NB4 (cell line): Measurements from ENCODE around the gene DHPS.

ENCODE experiments used
- DNase-seq: peaks from one replicate; pipeline ENCODE4 v3.0.0; 2010; ENCODE audit warnings: low read depth
- H3K4me3 ChIP-seq: one replicate; pipeline ENCODE4 v1.5.1; 2011; ENCODE audit warnings: mild to moderate bottlenecking, low read depth, low read length, moderate library complexity
- MYC ChIP-seq: IDR thresholded peaks from 2 replicates; pipeline ENCODE4 v1.6.1; 2011; ENCODE audit warnings: low read depth, low read length
- POLR2A ChIP-seq: IDR thresholded peaks from 2 replicates; pipeline ENCODE4 v1.6.1; 2011; ENCODE audit warnings: mild to moderate bottlenecking; ENCODE audit not compliant: insufficient read length; ENCODE audit errors: extremely low read depth
- TF ChIP-seq, protein P1 (sequence below): IDR thresholded peaks from one replicate; pipeline ENCODE4 v1.5.1; 2012; ENCODE audit warnings: low read depth, low read length
- TF ChIP-seq, protein P2 (sequence below): IDR thresholded peaks from 2 replicates; pipeline ENCODE4 v1.6.1; 2011; ENCODE audit warnings: low read depth, low read length

The DHPS gene

DNA sequence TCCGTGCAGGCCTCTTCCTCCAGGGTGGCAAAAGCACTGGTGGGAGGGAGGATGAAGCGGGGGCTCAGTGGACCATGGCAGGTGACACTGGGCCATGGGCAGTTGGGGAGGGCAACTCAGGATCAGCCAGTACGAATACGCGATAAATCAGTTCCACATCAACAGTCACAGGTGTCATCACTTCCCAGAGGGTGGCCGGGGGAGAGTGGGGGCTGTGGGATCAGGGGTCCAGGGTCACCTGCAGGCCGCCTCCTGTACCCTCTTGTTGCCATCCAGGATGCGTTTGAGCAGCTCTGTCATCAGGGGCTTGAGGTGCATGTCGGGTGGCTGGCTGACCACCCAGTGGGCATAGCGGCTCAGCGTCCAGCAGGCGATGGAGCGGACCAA is 24.6 kb upstream of the DHPS start:
- TF ChIP-seq MYC = no peak
- no peak for TF ChIP-seq POLR2A
- TF ChIP-seq, protein P1, sequence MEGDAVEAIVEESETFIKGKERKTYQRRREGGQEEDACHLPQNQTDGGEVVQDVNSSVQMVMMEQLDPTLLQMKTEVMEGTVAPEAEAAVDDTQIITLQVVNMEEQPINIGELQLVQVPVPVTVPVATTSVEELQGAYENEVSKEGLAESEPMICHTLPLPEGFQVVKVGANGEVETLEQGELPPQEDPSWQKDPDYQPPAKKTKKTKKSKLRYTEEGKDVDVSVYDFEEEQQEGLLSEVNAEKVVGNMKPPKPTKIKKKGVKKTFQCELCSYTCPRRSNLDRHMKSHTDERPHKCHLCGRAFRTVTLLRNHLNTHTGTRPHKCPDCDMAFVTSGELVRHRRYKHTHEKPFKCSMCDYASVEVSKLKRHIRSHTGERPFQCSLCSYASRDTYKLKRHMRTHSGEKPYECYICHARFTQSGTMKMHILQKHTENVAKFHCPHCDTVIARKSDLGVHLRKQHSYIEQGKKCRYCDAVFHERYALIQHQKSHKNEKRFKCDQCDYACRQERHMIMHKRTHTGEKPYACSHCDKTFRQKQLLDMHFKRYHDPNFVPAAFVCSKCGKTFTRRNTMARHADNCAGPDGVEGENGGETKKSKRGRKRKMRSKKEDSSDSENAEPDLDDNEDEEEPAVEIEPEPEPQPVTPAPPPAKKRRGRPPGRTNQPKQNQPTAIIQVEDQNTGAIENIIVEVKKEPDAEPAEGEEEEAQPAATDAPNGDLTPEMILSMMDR = no peak
- TF ChIP-seq, protein P2, sequence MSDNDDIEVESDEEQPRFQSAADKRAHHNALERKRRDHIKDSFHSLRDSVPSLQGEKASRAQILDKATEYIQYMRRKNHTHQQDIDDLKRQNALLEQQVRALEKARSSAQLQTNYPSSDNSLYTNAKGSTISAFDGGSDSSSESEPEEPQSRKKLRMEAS = no peak
- no peak for DNase-seq

DNA sequence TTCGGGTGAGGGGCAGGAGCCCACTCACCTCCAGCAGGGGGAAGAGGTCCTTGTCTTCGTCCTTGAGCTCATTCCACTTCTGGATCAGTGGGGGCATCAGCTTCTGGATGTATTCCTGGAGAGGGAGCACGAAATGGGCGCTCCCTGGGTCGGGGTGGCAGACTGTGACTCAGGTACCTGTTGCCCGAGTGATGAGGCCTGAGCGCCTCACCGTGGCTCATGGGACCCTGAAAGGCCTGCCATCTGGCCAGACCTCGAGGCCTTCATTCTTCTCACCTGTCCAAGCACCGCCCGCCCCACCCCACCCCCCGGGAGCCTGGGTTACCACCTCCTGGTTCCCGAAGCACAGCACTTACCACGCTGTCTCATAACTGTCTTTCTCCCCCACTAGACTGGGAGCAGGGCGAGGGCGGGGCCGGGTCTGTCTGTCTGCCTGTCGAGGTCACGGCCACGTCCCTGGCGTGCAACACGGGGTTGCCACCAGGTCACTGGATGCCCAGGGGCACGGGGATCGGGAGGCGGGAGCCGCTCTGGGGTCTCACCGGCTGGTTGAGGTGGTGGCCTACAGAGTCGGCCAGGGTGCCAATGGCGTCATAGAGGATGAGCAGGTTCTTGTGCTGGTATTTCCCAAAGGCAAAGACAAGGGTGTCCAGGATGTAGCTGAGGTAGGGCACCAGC is 24.1 kb upstream of the DHPS start:
- H3K4me3 ChIP-seq = no peak overlapping the region
- TF ChIP-seq, protein P1 = no peak
- TF ChIP-seq MYC (no peak), POLR2A (no peak)
- TF ChIP-seq, protein P2 = no peak
- no peak for DNase-seq

More for the DNA sequence above, 24.6 kb upstream of the DHPS start:
- H3K4me3 ChIP-seq = no peak overlapping the region

DNA sequence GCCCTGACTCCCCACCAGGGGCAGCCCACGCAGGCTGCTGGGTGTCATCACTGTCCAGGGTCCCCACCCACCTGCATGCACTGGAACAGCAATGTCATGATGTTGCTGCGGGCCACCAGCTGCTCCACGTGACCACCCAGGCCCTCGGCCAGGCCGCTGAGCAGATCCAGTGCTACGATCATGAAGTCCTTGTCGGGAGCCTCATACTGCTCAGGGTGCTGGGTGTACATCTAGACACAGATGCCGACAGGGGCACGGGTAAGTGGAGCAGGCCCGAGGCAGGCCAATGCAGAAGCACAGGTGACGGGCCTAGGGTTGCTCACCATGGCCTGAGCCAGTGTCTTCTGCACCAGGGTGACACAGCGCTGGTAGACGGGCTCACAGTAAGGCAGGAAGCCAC is 23.5 kb upstream of the DHPS start:
- H3K4me3 ChIP-seq = no peak overlapping the region
- TF ChIP-seq MYC = no peak
- no peak for TF ChIP-seq POLR2A
- TF ChIP-seq, protein P1 = no peak
- TF ChIP-seq, protein P2 = no peak
- no peak for DNase-seq

DNA sequence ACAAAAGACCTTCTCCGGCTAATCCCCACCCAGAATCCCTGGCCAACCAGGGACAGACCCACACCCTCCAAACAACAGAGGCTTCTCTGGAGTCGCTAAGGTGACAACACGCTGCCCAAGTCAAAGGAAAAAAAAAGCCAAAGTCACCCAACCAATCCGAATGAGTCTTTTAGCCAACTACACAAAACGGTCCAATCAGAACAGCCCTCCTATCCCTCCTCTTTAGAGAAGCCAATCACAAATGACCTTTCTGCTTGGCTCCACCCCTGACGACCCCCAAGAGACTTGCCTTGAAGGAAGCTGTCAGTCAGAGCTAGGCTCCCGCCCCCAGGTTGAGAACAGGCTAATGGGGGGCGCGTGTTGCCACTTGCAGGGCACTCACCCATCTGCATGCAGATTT is 21.4 kb upstream of the DHPS start:
- peak; percentile 85 for DNase-seq
- H3K4me3 ChIP-seq = no peak overlapping the region
- TF ChIP-seq, protein P2 = no peak
- TF ChIP-seq POLR2A (no peak), MYC (no peak)
- TF ChIP-seq, protein P1 = no peak

DNA sequence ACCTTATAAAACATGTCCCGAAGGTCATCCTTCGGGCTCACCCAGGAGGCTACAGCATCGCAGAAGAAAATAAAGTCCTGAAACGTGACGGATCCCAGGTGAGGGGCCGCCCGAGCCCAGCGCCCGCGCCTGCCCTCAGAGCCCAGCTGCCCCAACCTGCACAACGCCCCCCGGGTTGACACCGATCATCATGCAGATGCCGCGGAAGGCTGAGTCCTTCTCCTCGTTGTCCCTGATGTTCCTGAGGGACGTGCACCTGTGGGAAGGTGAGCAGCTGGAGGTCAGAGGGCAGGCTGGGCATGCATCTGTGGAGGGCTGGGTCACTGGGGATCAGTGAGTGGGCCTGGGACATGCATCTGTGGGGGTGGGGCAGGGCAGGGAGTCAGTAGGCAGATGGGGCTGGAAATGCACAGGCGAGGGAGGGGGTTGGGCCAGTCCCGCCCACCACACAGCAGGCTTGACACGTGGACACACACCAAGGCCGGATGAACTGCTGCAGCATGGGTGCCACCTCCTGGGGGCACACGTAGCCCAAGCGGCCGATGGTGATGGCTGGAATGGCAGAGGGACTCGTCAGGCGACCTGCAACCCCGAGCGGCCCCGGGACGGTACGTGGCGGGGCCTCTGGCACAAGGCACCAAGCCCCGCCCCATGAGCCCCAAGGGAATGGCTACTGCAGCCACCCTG is 20.1 kb upstream of the DHPS start:
- TF ChIP-seq, protein P2 = no peak
- TF ChIP-seq MYC (no peak), POLR2A (no peak)
- TF ChIP-seq, protein P1 = no peak
- DNase-seq = no peak

More for the DNA sequence above, 20.1 kb upstream of the DHPS start:
- H3K4me3 ChIP-seq = no peak overlapping the region
